H1 (cell line): ENCODE results near the gene CCDC93. TPM values are rescaled to one million over a fixed set of nuclear protein-coding genes. Genes with fewer than 3 reads are reported as not detected.
A peak's percentile ranks its signal among the peaks of the same experiment; 100 is the strongest.

Experiments
- CTCF ChIA-PET: fragments of 300-600 bp; sonication (Branson Sonifier 250); formaldehyde crosslinking; loops from one replicate; lab custom pipeline; 2021; ENCODE audit not compliant: partially characterized antibody; lab: Charles Lee
- POLR2A ChIA-PET: fragments of 300-600 bp; sonication (Branson Sonifier 250); formaldehyde crosslinking; loops from one replicate; lab custom pipeline; 2021; ENCODE audit warnings: inconsistent platforms; ENCODE audit not compliant: partially characterized antibody; lab: Charles Lee
- DNase-seq, 2 experiments: peaks; one replicate each; pipeline versions ENCODE4 v3.0.0 to v3.0.0-alpha.2; 2010 to 2022; ENCODE audit warnings: low spot score in 2 of 2, low read depth in 1 of 2, mixed read lengths in 1 of 2
- FAIRE-seq: peaks from 2 replicates; lab custom pipeline; 2011; peaks lifted over from hg19 to GRCh38; lab: Jason Lieb, UNC
- H2AFZ ChIP-seq: 2 replicates; pipeline ENCODE4 v1.8.1; 2012; ENCODE audit warnings: low read length, inconsistent platforms
- H2AK5ac ChIP-seq: 2 replicates; pipeline ENCODE4 v1.6.1; 2013; ENCODE audit warnings: low read depth, low read length
- H2BK120ac ChIP-seq: replicated peaks from 2 replicates; pipeline ENCODE3; 2013; ENCODE audit warnings: low read depth, low read length, inconsistent platforms
- H2BK12ac ChIP-seq: 2 replicates; pipeline ENCODE4 v1.6.1; 2013; ENCODE audit warnings: low read depth, low read length
- H2BK15ac ChIP-seq: 2 replicates; pipeline ENCODE4 v1.6.1; 2013; ENCODE audit warnings: low read length
- H2BK20ac ChIP-seq: 2 replicates; pipeline ENCODE4 v1.6.1; 2013; ENCODE audit warnings: low read length
- H2BK5ac ChIP-seq: 2 replicates; pipeline ENCODE4 v1.6.1; 2013; ENCODE audit warnings: low read depth, low read length
- H3K14ac ChIP-seq: 2 replicates; pipeline ENCODE4 v1.6.1; 2013; ENCODE audit warnings: inconsistent platforms; ENCODE audit not compliant: insufficient read length
- H3K18ac ChIP-seq: 2 replicates; pipeline ENCODE4 v1.6.1; 2013; ENCODE audit warnings: low read length; ENCODE audit errors: extremely low read depth
- H3K23ac ChIP-seq: 2 replicates; pipeline ENCODE4 v1.6.1; 2013; ENCODE audit warnings: inconsistent platforms; ENCODE audit not compliant: insufficient read length
- H3K23me2 ChIP-seq: 2 replicates; pipeline ENCODE4 v1.6.1; 2013; ENCODE audit warnings: low read depth, low read length
- H3K27ac ChIP-seq: 2 replicates; pipeline ENCODE4 v1.6.1; 2011; ENCODE audit warnings: low read depth, low read length, inconsistent platforms
- H3K27me3 ChIP-seq, 4 experiments: replicated peaks in 1 of 4; 1 replicate in 1 of 4; 2 replicates in 3 of 4; pipeline versions ENCODE4 v1.6.1 to v1.8.1; 2011 to 2013; ENCODE audit warnings: low read length in 3 of 4, mild to moderate bottlenecking in 3 of 4, inconsistent platforms in 2 of 4, mixed read lengths in 2 of 4, moderate library complexity in 1 of 4; ENCODE audit not compliant: control insufficient read depth in 3 of 4, insufficient read depth in 3 of 4; ENCODE audit errors: extremely low read depth in 1 of 4
- H3K36me3 ChIP-seq, 4 experiments: 2 replicates each; pipeline versions ENCODE4 v1.6.1 to v1.8.1; 2011 to 2013; ENCODE audit warnings: mild to moderate bottlenecking in 4 of 4, low read length in 3 of 4, moderate library complexity in 2 of 4, control low read depth in 1 of 4, inconsistent platforms in 1 of 4; ENCODE audit not compliant: insufficient read depth in 4 of 4, control insufficient read depth in 2 of 4
- H3K4ac ChIP-seq: replicated peaks from 2 replicates; pipeline ENCODE3; 2013; ENCODE audit warnings: low read length, low read depth, mixed read lengths, inconsistent platforms; ENCODE audit not compliant: insufficient read length
- H3K4me1 ChIP-seq, 4 experiments: replicated peaks in 1 of 4; 1 replicate in 1 of 4; 2 replicates in 3 of 4; pipeline versions ENCODE4 v1.6.1 to v1.8.1; 2011 to 2013; ENCODE audit warnings: low read length in 3 of 4, inconsistent platforms in 2 of 4, mixed read lengths in 1 of 4; ENCODE audit not compliant: insufficient read depth in 4 of 4, control insufficient read depth in 3 of 4
- H3K4me2 ChIP-seq, 2 experiments: 2 replicates each; pipeline versions ENCODE4 v1.6.1 to v1.8.1; 2011 to 2013; ENCODE audit warnings: low read depth in 2 of 2, low read length in 2 of 2, control low read depth in 1 of 2, inconsistent platforms in 1 of 2, mild to moderate bottlenecking in 1 of 2; ENCODE audit not compliant: insufficient read depth in 1 of 2
- H3K4me3 ChIP-seq, 4 experiments: fragments of 200-600, 300-600 bp in 1 of 4; sonication (generic), shearing (Covaris generic), sonication (Bioruptor Twin) in 1 of 4; 2 replicates each; pipeline versions ENCODE4 v1.5.1 to v1.8.1; 2011 to 2016; ENCODE audit warnings: low read length in 4 of 4, low read depth in 3 of 4, control low read depth in 2 of 4, inconsistent platforms in 2 of 4, mild to moderate bottlenecking in 2 of 4, mixed read lengths in 1 of 4, moderate library complexity in 1 of 4; ENCODE audit not compliant: insufficient read depth in 2 of 4; ENCODE audit errors: extremely low read depth in 1 of 4
- H3K56ac ChIP-seq: replicated peaks from 2 replicates; pipeline ENCODE3; 2013; ENCODE audit warnings: low read depth, mild to moderate bottlenecking, mixed read lengths, low read length, inconsistent platforms; ENCODE audit not compliant: insufficient read length
- H3K79me1 ChIP-seq: 2 replicates; pipeline ENCODE4 v1.6.1; 2013; ENCODE audit warnings: low read depth, low read length, control low read depth
- H3K79me2 ChIP-seq, 2 experiments: 2 replicates each; pipeline versions ENCODE4 v1.6.1 to v1.8.1; 2012 to 2013; ENCODE audit warnings: low read length in 2 of 2, mild to moderate bottlenecking in 2 of 2, inconsistent platforms in 1 of 2; ENCODE audit not compliant: insufficient read depth in 2 of 2, control insufficient read depth in 1 of 2
- H3K9ac ChIP-seq, 4 experiments: replicated peaks in 1 of 4; 1 replicate in 1 of 4; 2 replicates in 3 of 4; pipeline versions ENCODE4 v1.6.1 to v1.8.1; 2011 to 2013; ENCODE audit warnings: low read depth in 3 of 4, low read length in 3 of 4, control low read depth in 2 of 4, mild to moderate bottlenecking in 2 of 4, moderate library complexity in 2 of 4, inconsistent platforms in 1 of 4; ENCODE audit errors: extremely low read depth in 1 of 4
- H3K9me3 ChIP-seq, 2 experiments: 2 replicates each; pipeline versions ENCODE4 v1.6.1 to v1.8.1; 2012 to 2013; ENCODE audit warnings: mild to moderate bottlenecking in 2 of 2, moderate library complexity in 2 of 2, control low read depth in 1 of 2, inconsistent platforms in 1 of 2, low read depth in 1 of 2, low read length in 1 of 2, mixed read lengths in 1 of 2; ENCODE audit not compliant: insufficient read depth in 2 of 2
- H4K20me1 ChIP-seq, 2 experiments: replicated peaks in 1 of 2; 2 replicates each; pipeline versions ENCODE3 to v1.8.1; 2011 to 2013; ENCODE audit warnings: inconsistent platforms in 2 of 2, low read length in 2 of 2, mild to moderate bottlenecking in 1 of 2; ENCODE audit not compliant: insufficient read depth in 2 of 2, control insufficient read depth in 1 of 2
- H4K5ac ChIP-seq: 2 replicates; pipeline ENCODE4 v1.6.1; 2013; ENCODE audit warnings: low read length, low read depth, mixed read lengths, inconsistent platforms; ENCODE audit not compliant: insufficient read length
- H4K8ac ChIP-seq: 2 replicates; pipeline ENCODE4 v1.8.0; 2013; ENCODE audit warnings: mild to moderate bottlenecking, moderate library complexity, low read length, inconsistent platforms; ENCODE audit not compliant: insufficient read depth; ENCODE audit errors: extremely low read depth
- H4K91ac ChIP-seq: replicated peaks from 2 replicates; pipeline ENCODE3; 2013; ENCODE audit warnings: low read length, mixed read lengths, inconsistent platforms; ENCODE audit not compliant: insufficient read length
- EGR1 ChIP-seq: IDR thresholded peaks from 2 replicates; pipeline ENCODE4 v1.6.1; 2011; ENCODE audit warnings: low read depth, low read length, borderline replicate concordance
- FOSL1 ChIP-seq: IDR thresholded peaks from 2 replicates; pipeline ENCODE4 v1.6.1; 2011; ENCODE audit warnings: mild to moderate bottlenecking, low read depth, low read length, moderate library complexity; ENCODE audit not compliant: insufficient read depth
- JUND ChIP-seq: IDR thresholded peaks from 2 replicates; pipeline ENCODE4 v1.6.1; 2011; ENCODE audit warnings: mild to moderate bottlenecking, improper control_type of control experiment, low read length
- SAP30 ChIP-seq: fragments of 300-600 bp; sonication (generic); IDR thresholded peaks from 2 replicates; pipeline ENCODE4 v1.7.1; 2012; ENCODE audit warnings: low read length, moderate library complexity, mild to moderate bottlenecking, inconsistent platforms; ENCODE audit not compliant: insufficient read depth, insufficient replicate concordance
- SIRT6 ChIP-seq: IDR thresholded peaks from one replicate; pipeline ENCODE4 v1.7.1; 2012; ENCODE audit warnings: low read length, inconsistent platforms
- SP4 ChIP-seq: IDR thresholded peaks from 2 replicates; pipeline ENCODE4 v1.6.1; 2012; ENCODE audit warnings: low read length, inconsistent platforms
- TCF12 ChIP-seq: IDR thresholded peaks from 2 replicates; pipeline ENCODE4 v1.6.1; 2011; ENCODE audit warnings: low read depth, mild to moderate bottlenecking, low read length
- WGBS, 2 experiments: shearing (Covaris generic) in 1 of 2; methylation state at CpG; one replicate each; pipeline versions ENCODE4 v1.1.6 to v1.1.7; 2013 to 2015; ENCODE audit warnings: low lambda C conversion rate in 2 of 2, mixed read lengths in 2 of 2, inconsistent platforms in 1 of 2, low coverage in 1 of 2, missing lambda C conversion rate in 1 of 2; ENCODE audit not compliant: insufficient replicate concordance in 2 of 2, insufficient coverage in 1 of 2, insufficient read length in 1 of 2; ENCODE audit errors: extremely low coverage in 1 of 2, missing lambda C conversion rate in 1 of 2; 5-methylcytosine and 5-hydroxymethylcytosine counted together
- polyA plus RNA-seq, 7 experiments: library from polyadenylated mRNA; depleted of rRNA in 3 of 7; stranded (reverse) in 5 of 7; unstranded in 2 of 7; fragments of >200 nt in 5 of 7; fragments of 200-250 nt in 2 of 7; gene quantifications; 1 replicate in 5 of 7; 2 replicates in 1 of 7; 4 replicates in 1 of 7; pipeline versions ENCODE4 v1.2.1 to v1.2.3, GENCODE V29; 2011 to 2013; ENCODE audit warnings: missing spikeins in 2 of 7, mixed read lengths in 2 of 7
- total RNA-seq: library from RNA; stranded (reverse); fragmentation: NEBNext Ultra II Directional; extraction: Animal tissue kit (Norgen Biotek cat#: 25700); gene quantifications from 2 replicates; pipeline ENCODE4 v1.2.1, GENCODE V29; 2021
- TF ChIP-seq, protein P1 (sequence below), 3 experiments: IDR thresholded peaks; 1 replicate in 2 of 3; 2 replicates in 1 of 3; pipeline versions ENCODE4 v1.5.1 to v1.6.1; 2011; ENCODE audit warnings: low read length in 3 of 3, mild to moderate bottlenecking in 3 of 3, inconsistent platforms in 2 of 3, low read depth in 1 of 3, moderate library complexity in 1 of 3; ENCODE audit not compliant: insufficient read depth in 1 of 3; ENCODE audit errors: control extremely low read depth in 1 of 3

Gene CCDC93
- total and polyA plus RNA-seq, 2 of the 8 experiments (the other 6 are each of a cell fraction or from before 2014, with no cell fraction given): 5.5 to 18.0 TPM

DNA sequence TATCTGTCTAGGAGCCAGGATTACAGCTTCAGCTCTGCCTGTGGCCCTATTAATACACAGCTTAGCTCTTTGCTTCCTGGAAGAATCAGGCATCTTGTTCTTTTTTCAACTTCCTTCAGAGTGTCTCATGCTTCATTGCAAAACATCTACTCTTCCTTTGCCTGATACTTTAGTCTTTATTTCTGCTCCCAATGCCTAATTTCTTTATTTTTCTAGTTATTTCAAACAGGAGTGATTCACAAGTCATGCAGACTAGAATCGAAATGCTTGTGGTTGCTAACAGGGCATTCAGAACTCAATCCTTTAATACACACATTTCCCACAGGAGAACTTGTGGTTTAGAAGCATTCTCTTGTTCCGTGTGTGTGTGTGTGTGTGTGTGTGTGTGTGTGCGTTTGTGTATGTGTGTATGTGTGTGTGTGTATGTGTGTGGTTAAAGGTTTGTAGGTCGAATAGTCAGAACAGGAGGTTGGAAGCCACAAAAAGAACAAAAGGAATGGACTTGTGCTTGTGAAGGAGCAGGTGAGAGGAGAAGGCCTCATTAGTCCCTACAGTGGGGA lies 46.1 kb upstream of the CCDC93 start:
- H3K23ac ChIP-seq: no peak overlapping the region
- no peaks in the 10 kb centered on the region for H3K79me1 ChIP-seq
- H3K4ac ChIP-seq: no peak overlapping the region
- no peak overlapping the region for H2AK5ac ChIP-seq
- H3K27me3 ChIP-seq: no peaks in the 10 kb centered on the region
- H3K9ac ChIP-seq: no peak overlapping the region
- CTCF ChIA-PET: interaction anchor here (0.6 to 12.2 kb wide), 11 partner anchors 8 to 727 kb away, joined by 3 to 147 read pairs (median 4); no protein-coding TSS in a partner anchor
- POLR2A ChIA-PET: no interaction called here
- no peak overlapping the region for H3K56ac ChIP-seq
- H3K18ac ChIP-seq: no peak overlapping the region
- 85% methylated on average over 4 of the region's 4 CpGs; no CpG with 5 or more reads in 1 of the 2 experiments for WGBS, 2 experiments
- DNase-seq (no peak), FAIRE-seq (no peak)
- H2BK20ac ChIP-seq: no peak overlapping the region
- TF ChIP-seq SAP30 (no peak), JUND (no peak), FOSL1 (no peak), TCF12 (no peak), SIRT6 (no peak), EGR1 (no peak), SP4 (no peak)
- TF ChIP-seq, protein P1, sequence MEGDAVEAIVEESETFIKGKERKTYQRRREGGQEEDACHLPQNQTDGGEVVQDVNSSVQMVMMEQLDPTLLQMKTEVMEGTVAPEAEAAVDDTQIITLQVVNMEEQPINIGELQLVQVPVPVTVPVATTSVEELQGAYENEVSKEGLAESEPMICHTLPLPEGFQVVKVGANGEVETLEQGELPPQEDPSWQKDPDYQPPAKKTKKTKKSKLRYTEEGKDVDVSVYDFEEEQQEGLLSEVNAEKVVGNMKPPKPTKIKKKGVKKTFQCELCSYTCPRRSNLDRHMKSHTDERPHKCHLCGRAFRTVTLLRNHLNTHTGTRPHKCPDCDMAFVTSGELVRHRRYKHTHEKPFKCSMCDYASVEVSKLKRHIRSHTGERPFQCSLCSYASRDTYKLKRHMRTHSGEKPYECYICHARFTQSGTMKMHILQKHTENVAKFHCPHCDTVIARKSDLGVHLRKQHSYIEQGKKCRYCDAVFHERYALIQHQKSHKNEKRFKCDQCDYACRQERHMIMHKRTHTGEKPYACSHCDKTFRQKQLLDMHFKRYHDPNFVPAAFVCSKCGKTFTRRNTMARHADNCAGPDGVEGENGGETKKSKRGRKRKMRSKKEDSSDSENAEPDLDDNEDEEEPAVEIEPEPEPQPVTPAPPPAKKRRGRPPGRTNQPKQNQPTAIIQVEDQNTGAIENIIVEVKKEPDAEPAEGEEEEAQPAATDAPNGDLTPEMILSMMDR (IDR thresholded peaks at IDR 0.05; ENCODE audit: control extremely low read depth in 1 of 3, insufficient read depth in 1 of 3, low read depth in 1 of 3, low read length in 3 of 3): no peak
- no peak overlapping the region for H2BK5ac ChIP-seq
- H3K79me2 ChIP-seq: no peaks in the 10 kb centered on the region
- no peak overlapping the region for H2BK12ac ChIP-seq
- peaks cover 2% of the 10 kb centered on the region; the same call in 1 of the 2 replicates for H3K23me2 ChIP-seq
- no peak overlapping the region for H4K5ac ChIP-seq
- H4K8ac ChIP-seq: no peak overlapping the region
- H3K4me1 ChIP-seq: no peaks in the 10 kb centered on the region
- no peaks in the 10 kb centered on the region for H3K36me3 ChIP-seq
- H2BK120ac ChIP-seq: no peak overlapping the region
- no peak overlapping the region for H2BK15ac ChIP-seq
- H3K9me3 ChIP-seq: no peaks in the 10 kb centered on the region
- no peak overlapping the region for H3K14ac ChIP-seq
- H3K27ac ChIP-seq: no peak overlapping the region
- H4K91ac ChIP-seq: no peak overlapping the region
- no peak overlapping the region for H3K4me3 ChIP-seq
- H2AFZ ChIP-seq: 0 out of 2 replicates have a peak overlapping the region, but pooled peaks have one; percentile 5
- H3K4me2 ChIP-seq: no peak overlapping the region
- no peaks in the 10 kb centered on the region for H4K20me1 ChIP-seq
